HEK293 (cell line): Measurements from ENCODE around the gene NTN3.

Experiments used
- GFI1B ChIP-seq: fragments of 450-650 bp; formaldehyde crosslinking; IDR thresholded peaks from 2 replicates; pipeline ENCODE4 v1.5.1; 2016; ENCODE audit warnings: missing biosample characterization, missing genetic modification characterization
- IKZF3 ChIP-seq: fragments of 450-650 bp; IDR thresholded peaks from 2 replicates; pipeline ENCODE4 v1.5.0; 2018; ENCODE audit warnings: missing biosample characterization, mild to moderate bottlenecking, missing genetic modification characterization, moderate library complexity
- KLF1 ChIP-seq: fragments of 450-650 bp; formaldehyde crosslinking; IDR thresholded peaks from 2 replicates; pipeline ENCODE4 v1.5.1; 2016; ENCODE audit warnings: missing biosample characterization, missing genetic modification characterization
- KLF16 ChIP-seq: fragments of 450-650 bp; formaldehyde crosslinking; IDR thresholded peaks from 2 replicates; pipeline ENCODE4 v1.5.1; 2017; ENCODE audit warnings: missing biosample characterization, missing genetic modification characterization
- MZF1 ChIP-seq: fragments of 450-650 bp; formaldehyde crosslinking; IDR thresholded peaks from 2 replicates; pipeline ENCODE4 v1.5.1; 2017; ENCODE audit warnings: missing biosample characterization, missing genetic modification characterization, borderline replicate concordance
- PRDM1 ChIP-seq: fragments of 450-650 bp; formaldehyde crosslinking; IDR thresholded peaks from 2 replicates; pipeline ENCODE4; 2016; ENCODE audit warnings: missing biosample characterization, missing genetic modification characterization
- RBAK ChIP-seq: fragments of 450-650 bp; formaldehyde crosslinking; IDR thresholded peaks from 2 replicates; pipeline ENCODE4 v1.5.1; 2016; ENCODE audit warnings: missing biosample characterization, missing genetic modification characterization
- SP2 ChIP-seq: fragments of 450-650 bp; formaldehyde crosslinking; IDR thresholded peaks from 2 replicates; pipeline ENCODE4 v1.5.1; 2016; ENCODE audit warnings: missing biosample characterization, missing genetic modification characterization
- ZBTB1 ChIP-seq: fragments of 450-650 bp; formaldehyde crosslinking; IDR thresholded peaks from 2 replicates; pipeline ENCODE4 v1.5.1; 2016; ENCODE audit warnings: missing biosample characterization, missing genetic modification characterization
- ZNF341 ChIP-seq: fragments of 450-650 bp; formaldehyde crosslinking; IDR thresholded peaks from 2 replicates; pipeline ENCODE4; 2016; ENCODE audit warnings: low read depth, missing biosample characterization, missing genetic modification characterization
- ZNF473 ChIP-seq: fragments of 450-650 bp; formaldehyde crosslinking; IDR thresholded peaks from 2 replicates; pipeline ENCODE4 v1.5.1; 2017; ENCODE audit warnings: missing biosample characterization, missing genetic modification characterization
- ZNF530 ChIP-seq: fragments of 450-650 bp; formaldehyde crosslinking; IDR thresholded peaks from 2 replicates; pipeline ENCODE4 v1.5.1; 2016; ENCODE audit warnings: low read depth, missing biosample characterization, missing genetic modification characterization
- ZNF621 ChIP-seq: fragments of 450-650 bp; formaldehyde crosslinking; IDR thresholded peaks from 2 replicates; pipeline ENCODE4 v1.5.1; 2017; ENCODE audit warnings: missing biosample characterization, missing genetic modification characterization
- ZNF629 ChIP-seq: fragments of 450-650 bp; formaldehyde crosslinking; IDR thresholded peaks from 2 replicates; pipeline ENCODE4 v1.5.1; 2017; ENCODE audit warnings: missing biosample characterization, missing genetic modification characterization
- ZNF701 ChIP-seq: fragments of 450-650 bp; formaldehyde crosslinking; IDR thresholded peaks from 2 replicates; pipeline ENCODE4 v1.5.1; 2016; ENCODE audit warnings: missing biosample characterization, missing genetic modification characterization
- ZNF768 ChIP-seq: fragments of 450-650 bp; formaldehyde crosslinking; IDR thresholded peaks from 2 replicates; pipeline ENCODE4 v1.5.1; 2018; ENCODE audit warnings: missing biosample characterization, mild to moderate bottlenecking, missing genetic modification characterization
- ZNF777 ChIP-seq: fragments of 450-650 bp; formaldehyde crosslinking; IDR thresholded peaks from 2 replicates; pipeline ENCODE4 v1.5.1; 2017; ENCODE audit warnings: missing biosample characterization, missing genetic modification characterization, borderline replicate concordance
- TF ChIP-seq, protein P1 (sequence below): fragments of 450-650 bp; formaldehyde crosslinking; IDR thresholded peaks from 2 replicates; pipeline ENCODE4 v1.5.1; 2016; ENCODE audit warnings: missing biosample characterization, missing genetic modification characterization
- TF ChIP-seq, protein P2 (sequence below): fragments of 450-650 bp; IDR thresholded peaks from 2 replicates; pipeline ENCODE4 v1.5.1; 2018; ENCODE audit warnings: missing biosample characterization, missing genetic modification characterization
- TF ChIP-seq, protein P3 (sequence below): fragments of 450-650 bp; formaldehyde crosslinking; IDR thresholded peaks from 2 replicates; pipeline ENCODE4 v1.5.1; 2016; ENCODE audit warnings: missing biosample characterization, missing genetic modification characterization
- TF ChIP-seq, protein P4 (sequence below): fragments of 450-650 bp; formaldehyde crosslinking; IDR thresholded peaks from 2 replicates; pipeline ENCODE4 v1.5.1; 2016; ENCODE audit warnings: missing biosample characterization, missing genetic modification characterization, low read depth
- TF ChIP-seq, protein P5 (sequence below): fragments of 450-650 bp; formaldehyde crosslinking; IDR thresholded peaks from 2 replicates; pipeline ENCODE4 v1.5.1; 2016; ENCODE audit warnings: missing biosample characterization, missing genetic modification characterization
- TF ChIP-seq, protein P6 (sequence below): fragments of 450-650 bp; formaldehyde crosslinking; conservative IDR thresholded peaks from 2 replicates; pipeline ENCODE4 v1.5.1; 2016; ENCODE audit warnings: low read depth, missing biosample characterization, missing genetic modification characterization

NTN3 gene

GRCh38 chr16:2468725-2469398, 2.2 kb upstream of the NTN3 start (continued):
- TF ChIP-seq, protein P1, sequence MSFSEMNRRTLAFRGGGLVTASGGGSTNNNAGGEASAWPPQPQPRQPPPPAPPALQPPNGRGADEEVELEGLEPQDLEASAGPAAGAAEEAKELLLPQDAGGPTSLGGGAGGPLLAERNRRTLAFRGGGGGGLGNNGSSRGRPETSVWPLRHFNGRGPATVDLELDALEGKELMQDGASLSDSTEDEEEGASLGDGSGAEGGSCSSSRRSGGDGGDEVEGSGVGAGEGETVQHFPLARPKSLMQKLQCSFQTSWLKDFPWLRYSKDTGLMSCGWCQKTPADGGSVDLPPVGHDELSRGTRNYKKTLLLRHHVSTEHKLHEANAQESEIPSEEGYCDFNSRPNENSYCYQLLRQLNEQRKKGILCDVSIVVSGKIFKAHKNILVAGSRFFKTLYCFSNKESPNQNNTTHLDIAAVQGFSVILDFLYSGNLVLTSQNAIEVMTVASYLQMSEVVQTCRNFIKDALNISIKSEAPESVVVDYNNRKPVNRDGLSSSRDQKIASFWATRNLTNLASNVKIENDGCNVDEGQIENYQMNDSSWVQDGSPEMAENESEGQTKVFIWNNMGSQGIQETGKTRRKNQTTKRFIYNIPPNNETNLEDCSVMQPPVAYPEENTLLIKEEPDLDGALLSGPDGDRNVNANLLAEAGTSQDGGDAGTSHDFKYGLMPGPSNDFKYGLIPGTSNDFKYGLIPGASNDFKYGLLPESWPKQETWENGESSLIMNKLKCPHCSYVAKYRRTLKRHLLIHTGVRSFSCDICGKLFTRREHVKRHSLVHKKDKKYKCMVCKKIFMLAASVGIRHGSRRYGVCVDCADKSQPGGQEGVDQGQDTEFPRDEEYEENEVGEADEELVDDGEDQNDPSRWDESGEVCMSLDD (tag by site-specific recombination): 0 out of 2 replicates have a peak, but pooled peaks have one; percentile 54
- TF ChIP-seq, protein P2, sequence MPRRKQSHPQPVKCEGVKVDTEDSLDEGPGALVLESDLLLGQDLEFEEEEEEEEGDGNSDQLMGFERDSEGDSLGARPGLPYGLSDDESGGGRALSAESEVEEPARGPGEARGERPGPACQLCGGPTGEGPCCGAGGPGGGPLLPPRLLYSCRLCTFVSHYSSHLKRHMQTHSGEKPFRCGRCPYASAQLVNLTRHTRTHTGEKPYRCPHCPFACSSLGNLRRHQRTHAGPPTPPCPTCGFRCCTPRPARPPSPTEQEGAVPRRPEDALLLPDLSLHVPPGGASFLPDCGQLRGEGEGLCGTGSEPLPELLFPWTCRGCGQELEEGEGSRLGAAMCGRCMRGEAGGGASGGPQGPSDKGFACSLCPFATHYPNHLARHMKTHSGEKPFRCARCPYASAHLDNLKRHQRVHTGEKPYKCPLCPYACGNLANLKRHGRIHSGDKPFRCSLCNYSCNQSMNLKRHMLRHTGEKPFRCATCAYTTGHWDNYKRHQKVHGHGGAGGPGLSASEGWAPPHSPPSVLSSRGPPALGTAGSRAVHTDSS: no peak
- 0 out of 2 replicates have a peak, but pooled peaks have one; percentile 24 for TF ChIP-seq KLF16 (tag by site-specific recombination)
- TF ChIP-seq ZNF701: no peak
- TF ChIP-seq ZNF629 (tag by site-specific recombination): peak; percentile 69; the same call in 1 of the 2 replicates
- no peak for TF ChIP-seq ZNF530 (tag by site-specific recombination)
- no peak for TF ChIP-seq RBAK (tag by site-specific recombination)
- no peak for TF ChIP-seq ZNF621 (tag by site-specific recombination)
- TF ChIP-seq ZNF777 (tag by site-specific recombination): no peak
- TF ChIP-seq ZNF341 (tag by site-specific recombination): peak; percentile 73
- TF ChIP-seq IKZF3 (tag by site-specific recombination): peak; percentile 95
- peak; percentile 42; the same call in 1 of the 2 replicates for TF ChIP-seq ZBTB1
- TF ChIP-seq, protein P3, sequence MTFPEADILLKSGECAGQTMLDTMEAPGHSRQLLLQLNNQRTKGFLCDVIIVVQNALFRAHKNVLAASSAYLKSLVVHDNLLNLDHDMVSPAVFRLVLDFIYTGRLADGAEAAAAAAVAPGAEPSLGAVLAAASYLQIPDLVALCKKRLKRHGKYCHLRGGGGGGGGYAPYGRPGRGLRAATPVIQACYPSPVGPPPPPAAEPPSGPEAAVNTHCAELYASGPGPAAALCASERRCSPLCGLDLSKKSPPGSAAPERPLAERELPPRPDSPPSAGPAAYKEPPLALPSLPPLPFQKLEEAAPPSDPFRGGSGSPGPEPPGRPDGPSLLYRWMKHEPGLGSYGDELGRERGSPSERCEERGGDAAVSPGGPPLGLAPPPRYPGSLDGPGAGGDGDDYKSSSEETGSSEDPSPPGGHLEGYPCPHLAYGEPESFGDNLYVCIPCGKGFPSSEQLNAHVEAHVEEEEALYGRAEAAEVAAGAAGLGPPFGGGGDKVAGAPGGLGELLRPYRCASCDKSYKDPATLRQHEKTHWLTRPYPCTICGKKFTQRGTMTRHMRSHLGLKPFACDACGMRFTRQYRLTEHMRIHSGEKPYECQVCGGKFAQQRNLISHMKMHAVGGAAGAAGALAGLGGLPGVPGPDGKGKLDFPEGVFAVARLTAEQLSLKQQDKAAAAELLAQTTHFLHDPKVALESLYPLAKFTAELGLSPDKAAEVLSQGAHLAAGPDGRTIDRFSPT (tag by site-specific recombination): peak; percentile 60; the same call in 1 of the 2 replicates
- no peak for TF ChIP-seq ZNF473 (tag by site-specific recombination)
- TF ChIP-seq, protein P4, sequence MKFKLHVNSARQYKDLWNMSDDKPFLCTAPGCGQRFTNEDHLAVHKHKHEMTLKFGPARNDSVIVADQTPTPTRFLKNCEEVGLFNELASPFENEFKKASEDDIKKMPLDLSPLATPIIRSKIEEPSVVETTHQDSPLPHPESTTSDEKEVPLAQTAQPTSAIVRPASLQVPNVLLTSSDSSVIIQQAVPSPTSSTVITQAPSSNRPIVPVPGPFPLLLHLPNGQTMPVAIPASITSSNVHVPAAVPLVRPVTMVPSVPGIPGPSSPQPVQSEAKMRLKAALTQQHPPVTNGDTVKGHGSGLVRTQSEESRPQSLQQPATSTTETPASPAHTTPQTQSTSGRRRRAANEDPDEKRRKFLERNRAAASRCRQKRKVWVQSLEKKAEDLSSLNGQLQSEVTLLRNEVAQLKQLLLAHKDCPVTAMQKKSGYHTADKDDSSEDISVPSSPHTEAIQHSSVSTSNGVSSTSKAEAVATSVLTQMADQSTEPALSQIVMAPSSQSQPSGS (tag by site-specific recombination): no peak
- peak; percentile 57 for TF ChIP-seq SP2 (tag by site-specific recombination)
- TF ChIP-seq PRDM1: no peak
- no peak for TF ChIP-seq GFI1B (tag by site-specific recombination)
- peak; percentile 93 for TF ChIP-seq KLF1 (tag by site-specific recombination)
- 0 out of 2 replicates have a peak, but pooled peaks have one; percentile 20 for TF ChIP-seq MZF1
- TF ChIP-seq, protein P5, sequence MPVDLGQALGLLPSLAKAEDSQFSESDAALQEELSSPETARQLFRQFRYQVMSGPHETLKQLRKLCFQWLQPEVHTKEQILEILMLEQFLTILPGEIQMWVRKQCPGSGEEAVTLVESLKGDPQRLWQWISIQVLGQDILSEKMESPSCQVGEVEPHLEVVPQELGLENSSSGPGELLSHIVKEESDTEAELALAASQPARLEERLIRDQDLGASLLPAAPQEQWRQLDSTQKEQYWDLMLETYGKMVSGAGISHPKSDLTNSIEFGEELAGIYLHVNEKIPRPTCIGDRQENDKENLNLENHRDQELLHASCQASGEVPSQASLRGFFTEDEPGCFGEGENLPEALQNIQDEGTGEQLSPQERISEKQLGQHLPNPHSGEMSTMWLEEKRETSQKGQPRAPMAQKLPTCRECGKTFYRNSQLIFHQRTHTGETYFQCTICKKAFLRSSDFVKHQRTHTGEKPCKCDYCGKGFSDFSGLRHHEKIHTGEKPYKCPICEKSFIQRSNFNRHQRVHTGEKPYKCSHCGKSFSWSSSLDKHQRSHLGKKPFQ (tag by site-specific recombination): 0 out of 2 replicates have a peak, but pooled peaks have one; percentile 14
- TF ChIP-seq ZNF768 (tag by site-specific recombination): no peak
- TF ChIP-seq, protein P6, sequence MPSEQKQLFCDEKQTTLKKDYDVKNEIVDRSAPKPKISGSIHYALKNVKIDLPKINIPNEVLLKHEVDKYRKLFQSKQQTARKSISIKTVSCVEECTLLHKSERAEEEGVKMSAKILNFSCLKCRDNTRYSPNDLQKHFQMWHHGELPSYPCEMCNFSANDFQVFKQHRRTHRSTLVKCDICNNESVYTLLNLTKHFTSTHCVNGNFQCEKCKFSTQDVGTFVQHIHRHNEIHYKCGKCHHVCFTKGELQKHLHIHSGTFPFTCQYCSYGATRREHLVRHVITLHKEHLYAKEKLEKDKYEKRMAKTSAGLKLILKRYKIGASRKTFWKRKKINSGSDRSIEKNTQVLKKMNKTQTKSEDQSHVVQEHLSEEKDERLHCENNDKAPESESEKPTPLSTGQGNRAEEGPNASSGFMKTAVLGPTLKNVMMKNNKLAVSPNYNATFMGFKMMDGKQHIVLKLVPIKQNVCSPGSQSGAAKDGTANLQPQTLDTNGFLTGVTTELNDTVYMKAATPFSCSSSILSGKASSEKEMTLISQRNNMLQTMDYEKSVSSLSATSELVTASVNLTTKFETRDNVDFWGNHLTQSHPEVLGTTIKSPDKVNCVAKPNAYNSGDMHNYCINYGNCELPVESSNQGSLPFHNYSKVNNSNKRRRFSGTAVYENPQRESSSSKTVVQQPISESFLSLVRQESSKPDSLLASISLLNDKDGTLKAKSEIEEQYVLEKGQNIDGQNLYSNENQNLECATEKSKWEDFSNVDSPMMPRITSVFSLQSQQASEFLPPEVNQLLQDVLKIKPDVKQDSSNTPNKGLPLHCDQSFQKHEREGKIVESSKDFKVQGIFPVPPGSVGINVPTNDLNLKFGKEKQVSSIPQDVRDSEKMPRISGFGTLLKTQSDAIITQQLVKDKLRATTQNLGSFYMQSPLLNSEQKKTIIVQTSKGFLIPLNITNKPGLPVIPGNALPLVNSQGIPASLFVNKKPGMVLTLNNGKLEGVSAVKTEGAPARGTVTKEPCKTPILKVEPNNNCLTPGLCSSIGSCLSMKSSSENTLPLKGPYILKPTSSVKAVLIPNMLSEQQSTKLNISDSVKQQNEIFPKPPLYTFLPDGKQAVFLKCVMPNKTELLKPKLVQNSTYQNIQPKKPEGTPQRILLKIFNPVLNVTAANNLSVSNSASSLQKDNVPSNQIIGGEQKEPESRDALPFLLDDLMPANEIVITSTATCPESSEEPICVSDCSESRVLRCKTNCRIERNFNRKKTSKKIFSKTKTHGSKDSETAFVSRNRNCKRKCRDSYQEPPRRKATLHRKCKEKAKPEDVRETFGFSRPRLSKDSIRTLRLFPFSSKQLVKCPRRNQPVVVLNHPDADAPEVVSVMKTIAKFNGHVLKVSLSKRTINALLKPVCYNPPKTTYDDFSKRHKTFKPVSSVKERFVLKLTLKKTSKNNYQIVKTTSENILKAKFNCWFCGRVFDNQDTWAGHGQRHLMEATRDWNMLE (tag by site-specific recombination): no peak
